ENCODE data around the gene MRRF. TPM values are rescaled to one million over a fixed set of nuclear protein-coding genes. Genes with fewer than 3 reads are reported as not detected.
A peak's percentile ranks its signal among the peaks of the same experiment; 100 is the strongest.

MRRF gene
- total RNA-seq, 1 experiment from 2014 or later: 42.3 TPM

DNA sequence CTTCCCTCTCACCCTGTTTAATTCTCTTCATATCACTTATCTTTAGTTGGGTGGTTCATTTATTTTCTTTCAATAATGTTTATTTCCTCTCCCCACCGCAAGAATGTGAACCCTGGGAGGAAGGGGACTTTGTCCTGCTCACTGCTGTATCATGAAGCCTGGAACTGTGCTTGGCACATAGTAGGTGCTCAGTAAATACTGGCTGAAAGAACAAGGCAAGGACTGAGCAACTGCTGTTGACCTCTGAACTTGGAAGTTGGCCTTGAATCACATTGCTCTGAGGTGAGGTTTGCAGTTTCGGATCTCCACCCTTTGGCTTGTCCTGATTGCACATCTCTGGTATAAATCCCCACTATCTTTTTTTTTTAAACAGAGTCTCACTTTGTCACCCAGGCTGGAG lies 84.1 kb downstream of the MRRF start (continued):
- TF ChIP-seq, protein P1, sequence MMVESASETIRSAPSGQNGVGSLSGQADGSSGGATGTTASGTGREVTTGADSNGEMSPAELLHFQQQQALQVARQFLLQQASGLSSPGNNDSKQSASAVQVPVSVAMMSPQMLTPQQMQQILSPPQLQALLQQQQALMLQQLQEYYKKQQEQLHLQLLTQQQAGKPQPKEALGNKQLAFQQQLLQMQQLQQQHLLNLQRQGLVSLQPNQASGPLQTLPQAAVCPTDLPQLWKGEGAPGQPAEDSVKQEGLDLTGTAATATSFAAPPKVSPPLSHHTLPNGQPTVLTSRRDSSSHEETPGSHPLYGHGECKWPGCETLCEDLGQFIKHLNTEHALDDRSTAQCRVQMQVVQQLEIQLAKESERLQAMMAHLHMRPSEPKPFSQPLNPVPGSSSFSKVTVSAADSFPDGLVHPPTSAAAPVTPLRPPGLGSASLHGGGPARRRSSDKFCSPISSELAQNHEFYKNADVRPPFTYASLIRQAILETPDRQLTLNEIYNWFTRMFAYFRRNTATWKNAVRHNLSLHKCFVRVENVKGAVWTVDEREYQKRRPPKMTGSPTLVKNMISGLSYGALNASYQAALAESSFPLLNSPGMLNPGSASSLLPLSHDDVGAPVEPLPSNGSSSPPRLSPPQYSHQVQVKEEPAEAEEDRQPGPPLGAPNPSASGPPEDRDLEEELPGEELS (CRISPR knock-in tag; IDR thresholded peaks at IDR 0.05): no peak

DNA sequence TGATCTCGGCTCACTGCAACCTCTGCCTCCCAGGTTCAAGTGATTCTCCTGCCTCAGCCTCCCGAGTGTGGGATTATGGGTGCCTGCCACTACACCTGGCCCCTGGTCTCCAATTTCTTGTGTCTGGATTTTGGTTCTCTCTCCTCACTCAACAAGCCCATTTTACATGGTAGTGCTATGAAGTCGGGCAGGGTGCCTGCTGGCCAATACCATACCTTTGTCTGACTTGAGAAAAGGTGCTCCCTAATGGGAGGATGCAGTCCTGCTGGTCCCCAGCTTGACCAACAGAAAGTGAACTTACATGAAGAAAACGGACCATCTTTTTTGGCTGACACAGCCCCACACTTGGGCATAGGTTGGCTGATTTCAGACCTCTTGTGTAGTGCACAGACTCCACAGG lies 84.5 kb downstream of the MRRF start:
- ATAC-seq (no peak), DNase-seq (ENCODE audit: low spot score) (no peak)
- TF ChIP-seq, protein P2, sequence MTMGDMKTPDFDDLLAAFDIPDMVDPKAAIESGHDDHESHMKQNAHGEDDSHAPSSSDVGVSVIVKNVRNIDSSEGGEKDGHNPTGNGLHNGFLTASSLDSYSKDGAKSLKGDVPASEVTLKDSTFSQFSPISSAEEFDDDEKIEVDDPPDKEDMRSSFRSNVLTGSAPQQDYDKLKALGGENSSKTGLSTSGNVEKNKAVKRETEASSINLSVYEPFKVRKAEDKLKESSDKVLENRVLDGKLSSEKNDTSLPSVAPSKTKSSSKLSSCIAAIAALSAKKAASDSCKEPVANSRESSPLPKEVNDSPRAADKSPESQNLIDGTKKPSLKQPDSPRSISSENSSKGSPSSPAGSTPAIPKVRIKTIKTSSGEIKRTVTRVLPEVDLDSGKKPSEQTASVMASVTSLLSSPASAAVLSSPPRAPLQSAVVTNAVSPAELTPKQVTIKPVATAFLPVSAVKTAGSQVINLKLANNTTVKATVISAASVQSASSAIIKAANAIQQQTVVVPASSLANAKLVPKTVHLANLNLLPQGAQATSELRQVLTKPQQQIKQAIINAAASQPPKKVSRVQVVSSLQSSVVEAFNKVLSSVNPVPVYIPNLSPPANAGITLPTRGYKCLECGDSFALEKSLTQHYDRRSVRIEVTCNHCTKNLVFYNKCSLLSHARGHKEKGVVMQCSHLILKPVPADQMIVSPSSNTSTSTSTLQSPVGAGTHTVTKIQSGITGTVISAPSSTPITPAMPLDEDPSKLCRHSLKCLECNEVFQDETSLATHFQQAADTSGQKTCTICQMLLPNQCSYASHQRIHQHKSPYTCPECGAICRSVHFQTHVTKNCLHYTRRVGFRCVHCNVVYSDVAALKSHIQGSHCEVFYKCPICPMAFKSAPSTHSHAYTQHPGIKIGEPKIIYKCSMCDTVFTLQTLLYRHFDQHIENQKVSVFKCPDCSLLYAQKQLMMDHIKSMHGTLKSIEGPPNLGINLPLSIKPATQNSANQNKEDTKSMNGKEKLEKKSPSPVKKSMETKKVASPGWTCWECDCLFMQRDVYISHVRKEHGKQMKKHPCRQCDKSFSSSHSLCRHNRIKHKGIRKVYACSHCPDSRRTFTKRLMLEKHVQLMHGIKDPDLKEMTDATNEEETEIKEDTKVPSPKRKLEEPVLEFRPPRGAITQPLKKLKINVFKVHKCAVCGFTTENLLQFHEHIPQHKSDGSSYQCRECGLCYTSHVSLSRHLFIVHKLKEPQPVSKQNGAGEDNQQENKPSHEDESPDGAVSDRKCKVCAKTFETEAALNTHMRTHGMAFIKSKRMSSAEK (CRISPR knock-in tag; IDR thresholded peaks at IDR 0.05; ENCODE audit: borderline replicate concordance): no peak
- TF ChIP-seq GTF2I (CRISPR knock-in tag; conservative IDR thresholded peaks at IDR 0.05) (no peak), ZNF263 (CRISPR knock-in tag; IDR thresholded peaks at IDR 0.05; ENCODE audit: low read depth) (no peak), ZNF317 (CRISPR knock-in tag; IDR thresholded peaks at IDR 0.05; ENCODE audit: borderline replicate concordance, low read depth) (no peak), SMAD3 (CRISPR knock-in tag; IDR thresholded peaks at IDR 0.05; ENCODE audit: borderline replicate concordance) (no peak), NFATC4 (CRISPR knock-in tag; IDR thresholded peaks at IDR 0.05) (no peak), NR3C1 (CRISPR knock-in tag; conservative IDR thresholded peaks at IDR 0.05; ENCODE audit: low read depth) (no peak), HMGA2 (CRISPR knock-in tag; IDR thresholded peaks at IDR 0.05) (no peak)
- TF ChIP-seq, protein P3, sequence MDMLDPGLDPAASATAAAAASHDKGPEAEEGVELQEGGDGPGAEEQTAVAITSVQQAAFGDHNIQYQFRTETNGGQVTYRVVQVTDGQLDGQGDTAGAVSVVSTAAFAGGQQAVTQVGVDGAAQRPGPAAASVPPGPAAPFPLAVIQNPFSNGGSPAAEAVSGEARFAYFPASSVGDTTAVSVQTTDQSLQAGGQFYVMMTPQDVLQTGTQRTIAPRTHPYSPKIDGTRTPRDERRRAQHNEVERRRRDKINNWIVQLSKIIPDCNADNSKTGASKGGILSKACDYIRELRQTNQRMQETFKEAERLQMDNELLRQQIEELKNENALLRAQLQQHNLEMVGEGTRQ (CRISPR knock-in tag; IDR thresholded peaks at IDR 0.05): no peak
- Mint-ChIP-seq H3K4me3 (no peak overlapping the region), H3K27me3 (ENCODE audit: low read depth) (peaks cover 38% of the 10 kb centered on the region), H3K9me3 (peaks cover 4% of the 10 kb centered on the region), H3K27ac (no peak overlapping the region), H3K4me1 (peaks cover 16% of the 10 kb centered on the region), H3K36me3 (0 out of 2 replicates have a peak, but pooled peaks cover 3% of the 10 kb centered on the region)
- POLR2A ChIA-PET: no interaction called here
- CTCF ChIA-PET: interaction anchor here (1.0 to 8.8 kb wide), 4 partner anchors 8 to 251 kb away, joined by 3 to 366 read pairs (median 58); no protein-coding TSS in a partner anchor

DNA sequence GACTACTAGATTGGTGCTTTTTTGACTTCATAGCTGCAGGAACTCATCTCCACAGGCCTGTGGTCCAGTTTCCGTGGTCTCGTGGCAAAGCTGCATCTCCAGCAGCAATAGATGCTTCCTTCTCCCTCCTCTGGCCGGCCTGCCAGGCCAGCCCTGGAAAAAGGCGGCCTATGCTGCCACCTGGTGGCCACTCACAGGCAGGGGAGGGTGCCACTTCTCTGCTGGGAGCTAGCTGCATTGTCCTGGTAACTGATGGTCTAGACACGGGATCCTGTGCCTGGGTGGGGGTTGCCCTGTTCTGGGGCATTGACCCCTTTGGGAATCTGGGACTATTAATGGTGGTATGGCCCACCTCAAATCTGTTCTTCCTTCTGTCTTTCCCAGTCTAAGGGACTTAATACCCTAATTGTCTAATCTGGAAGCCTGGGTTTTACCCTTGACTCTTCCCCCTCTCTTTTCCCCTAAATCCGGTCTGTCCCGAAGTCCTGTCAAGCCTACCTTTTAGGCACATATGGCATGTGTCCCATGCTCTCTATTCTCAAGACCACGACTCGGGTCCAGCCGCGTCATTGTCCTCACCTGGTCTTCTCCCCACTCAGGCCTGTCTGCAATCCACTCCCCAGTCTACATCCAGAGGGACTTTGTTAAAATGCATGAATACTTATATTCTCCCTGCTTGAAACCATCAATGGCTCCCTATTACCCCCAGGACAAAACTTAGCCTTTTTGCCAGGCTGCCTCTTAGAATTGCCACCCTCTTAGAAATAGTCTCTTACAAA lies 86.1 kb downstream of the MRRF start:
- ATAC-seq: peak; percentile 77
- DNase-seq (ENCODE audit: low spot score): peak; percentile 90
- ChIA-PET CTCF (interaction anchor here (0.6 to 8.8 kb wide), 54 partner anchors 10 to 655 kb away, joined by 3 to 366 read pairs (median 6); partner anchors contain the start of genes LHX6, MORN5, MRRF and NDUFA8), POLR2A (interaction anchor here (1.1 kb wide), 1 partner anchor 251 kb away, joined by 4 read pairs; no protein-coding TSS in a partner anchor)
- no peak overlapping the region for H3K4me3 Mint-ChIP-seq
- TF ChIP-seq, protein P4, sequence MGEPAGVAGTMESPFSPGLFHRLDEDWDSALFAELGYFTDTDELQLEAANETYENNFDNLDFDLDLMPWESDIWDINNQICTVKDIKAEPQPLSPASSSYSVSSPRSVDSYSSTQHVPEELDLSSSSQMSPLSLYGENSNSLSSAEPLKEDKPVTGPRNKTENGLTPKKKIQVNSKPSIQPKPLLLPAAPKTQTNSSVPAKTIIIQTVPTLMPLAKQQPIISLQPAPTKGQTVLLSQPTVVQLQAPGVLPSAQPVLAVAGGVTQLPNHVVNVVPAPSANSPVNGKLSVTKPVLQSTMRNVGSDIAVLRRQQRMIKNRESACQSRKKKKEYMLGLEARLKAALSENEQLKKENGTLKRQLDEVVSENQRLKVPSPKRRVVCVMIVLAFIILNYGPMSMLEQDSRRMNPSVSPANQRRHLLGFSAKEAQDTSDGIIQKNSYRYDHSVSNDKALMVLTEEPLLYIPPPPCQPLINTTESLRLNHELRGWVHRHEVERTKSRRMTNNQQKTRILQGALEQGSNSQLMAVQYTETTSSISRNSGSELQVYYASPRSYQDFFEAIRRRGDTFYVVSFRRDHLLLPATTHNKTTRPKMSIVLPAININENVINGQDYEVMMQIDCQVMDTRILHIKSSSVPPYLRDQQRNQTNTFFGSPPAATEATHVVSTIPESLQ (CRISPR knock-in tag; IDR thresholded peaks at IDR 0.05): no peak
- TF ChIP-seq ZNF121 (CRISPR knock-in tag; IDR thresholded peaks at IDR 0.05) (peak; percentile 99), ZNF232 (CRISPR knock-in tag; IDR thresholded peaks at IDR 0.05) (0 out of 2 replicates have a peak, but pooled peaks have one; percentile 29)
- TF ChIP-seq, protein P5, sequence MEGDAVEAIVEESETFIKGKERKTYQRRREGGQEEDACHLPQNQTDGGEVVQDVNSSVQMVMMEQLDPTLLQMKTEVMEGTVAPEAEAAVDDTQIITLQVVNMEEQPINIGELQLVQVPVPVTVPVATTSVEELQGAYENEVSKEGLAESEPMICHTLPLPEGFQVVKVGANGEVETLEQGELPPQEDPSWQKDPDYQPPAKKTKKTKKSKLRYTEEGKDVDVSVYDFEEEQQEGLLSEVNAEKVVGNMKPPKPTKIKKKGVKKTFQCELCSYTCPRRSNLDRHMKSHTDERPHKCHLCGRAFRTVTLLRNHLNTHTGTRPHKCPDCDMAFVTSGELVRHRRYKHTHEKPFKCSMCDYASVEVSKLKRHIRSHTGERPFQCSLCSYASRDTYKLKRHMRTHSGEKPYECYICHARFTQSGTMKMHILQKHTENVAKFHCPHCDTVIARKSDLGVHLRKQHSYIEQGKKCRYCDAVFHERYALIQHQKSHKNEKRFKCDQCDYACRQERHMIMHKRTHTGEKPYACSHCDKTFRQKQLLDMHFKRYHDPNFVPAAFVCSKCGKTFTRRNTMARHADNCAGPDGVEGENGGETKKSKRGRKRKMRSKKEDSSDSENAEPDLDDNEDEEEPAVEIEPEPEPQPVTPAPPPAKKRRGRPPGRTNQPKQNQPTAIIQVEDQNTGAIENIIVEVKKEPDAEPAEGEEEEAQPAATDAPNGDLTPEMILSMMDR (IDR thresholded peaks at IDR 0.05): peak; percentile 86
- H3K36me3 Mint-ChIP-seq: 0 out of 2 replicates have a peak, but pooled peaks cover 3% of the 10 kb centered on the region
- no peak overlapping the region for H3K27ac Mint-ChIP-seq
- peaks cover 4% of the 10 kb centered on the region for H3K9me3 Mint-ChIP-seq
- H3K27me3 Mint-ChIP-seq (ENCODE audit: low read depth): peaks cover 34% of the 10 kb centered on the region
- H3K4me1 Mint-ChIP-seq: peaks cover 20% of the 10 kb centered on the region
